Panc1 (cell line): ENCODE measurements around the gene VEGFA. TPM values are rescaled to one million over a fixed set of nuclear protein-coding genes. Genes with fewer than 3 reads are reported as not detected.
A peak's percentile ranks its signal among the peaks of the same experiment; 100 is the strongest.

Experiments
- ATAC-seq: fragments of 200-7000 bp; cut with Tn5 transposase; 2 replicates; pipeline ENCODE4 v1.9.1; 2020; ENCODE audit warnings: mild to moderate bottlenecking, moderate library complexity
- Bru-seq: library from RNA; stranded (reverse); fragments of 400-500 nt; gene quantifications from one replicate; lab custom pipeline; 2021; lab: Mats Ljungman, UMichigan
- BruChase-seq, 2 experiments: library from RNA; stranded (reverse); fragments of 400-500 nt; gene quantifications; one replicate each; lab custom pipeline; 2021; lab: Mats Ljungman, UMichigan
- BruUV-seq: library from RNA; stranded (reverse); fragments of 400-500 nt; replicated peaks from 2 replicates; lab custom pipeline; 2021; lab: Mats Ljungman, UMichigan
- CTCF ChIA-PET: fragments of 300-600 bp; sonication (Branson Sonifier 250); formaldehyde crosslinking; loops from one replicate; lab custom pipeline; 2022; ENCODE audit warnings: antibody characterized with exemption; lab: Charles Lee
- POLR2A ChIA-PET: fragments of 300-600 bp; sonication (Branson Sonifier 250); formaldehyde crosslinking; loops from one replicate; lab custom pipeline; 2022; ENCODE audit warnings: antibody characterized with exemption; lab: Charles Lee
- DNase-seq: peaks from one replicate; pipeline ENCODE4 v3.0.0-alpha.2; 2010; ENCODE audit warnings: low read depth, low spot score
- H3K27ac ChIP-seq: 2 replicates; pipeline ENCODE4 v1.5.1; 2011; ENCODE audit warnings: mild to moderate bottlenecking, low read length, inconsistent platforms
- H3K27me3 ChIP-seq: fragments of 200-500 bp; sonication (Bioruptor generic); 2 replicates; pipeline ENCODE4 v1.6.0; 2014; ENCODE audit warnings: low read length, inconsistent platforms; ENCODE audit not compliant: control insufficient read depth, insufficient read depth
- H3K36me3 ChIP-seq: fragments of 200-500 bp; sonication (Bioruptor generic); 2 replicates; pipeline ENCODE4 v1.5.1; 2014; ENCODE audit warnings: inconsistent platforms, mild to moderate bottlenecking, low read length, moderate library complexity; ENCODE audit not compliant: control insufficient read depth, insufficient read depth
- H3K4me1 ChIP-seq: 2 replicates; pipeline ENCODE4 v1.5.1; 2011; ENCODE audit warnings: inconsistent platforms, mild to moderate bottlenecking, low read length, moderate library complexity; ENCODE audit not compliant: control insufficient read depth, insufficient read depth
- H3K4me3 ChIP-seq, 2 experiments: 2 replicates each; pipeline ENCODE4 v1.5.1; 2011 to 2012; ENCODE audit warnings: low read depth in 2 of 2, low read length in 2 of 2, mild to moderate bottlenecking in 2 of 2, inconsistent platforms in 1 of 2, moderate library complexity in 1 of 2
- H3K9me3 ChIP-seq: fragments of 200-500 bp; sonication (Bioruptor generic); 2 replicates; pipeline ENCODE4 v1.5.1; 2014; ENCODE audit warnings: low read depth, mild to moderate bottlenecking, inconsistent platforms, low read length, moderate library complexity; ENCODE audit not compliant: control insufficient read depth, insufficient read depth
- CTCF ChIP-seq: fragments of 450-650 bp; IDR thresholded peaks from 2 replicates; pipeline ENCODE4 v1.5.1; 2017; ENCODE audit warnings: mild to moderate bottlenecking
- POLR2AphosphoS5 ChIP-seq: IDR thresholded peaks from 2 replicates; pipeline ENCODE4 v1.6.1; 2012; ENCODE audit warnings: mild to moderate bottlenecking, low read depth, low read length, moderate library complexity
- REST ChIP-seq, 2 experiments: IDR thresholded peaks; 2 replicates each; pipeline ENCODE4 v1.6.1; 2011 to 2012; ENCODE audit warnings: low read depth in 2 of 2, control low read depth in 1 of 2, low read length in 1 of 2, mild to moderate bottlenecking in 1 of 2, moderate library complexity in 1 of 2; ENCODE audit not compliant: insufficient read depth in 1 of 2
- SIN3A ChIP-seq: IDR thresholded peaks from 2 replicates; pipeline ENCODE4 v1.6.1; 2012; ENCODE audit warnings: low read depth, mild to moderate bottlenecking, low read length, moderate library complexity, borderline replicate concordance; ENCODE audit not compliant: insufficient read depth
- TCF7L2 ChIP-seq: IDR thresholded peaks from 2 replicates; pipeline ENCODE4 v1.6.1; 2011; ENCODE audit warnings: mild to moderate bottlenecking, low read depth, low read length, inconsistent platforms
- in situ Hi-C: cut with HindIII; loops from 2 replicates; pipeline ENCODE4 v1.10.0; 2016; ENCODE audit warnings: low sequenced_read_pairs, low pct_unique_long_range_greater_than_20kb
- intact Hi-C: fragments of 100-400 bp; cut with micrococcal nuclease; formaldehyde crosslinking; loops from one replicate; pipeline ENCODE4 v1.10.0; 2022; ENCODE audit not compliant: unreplicated experiment
- long read RNA-seq: library from polyadenylated mRNA; unstranded; transcript quantifications from one replicate; pipeline ENCODE4 v2.0.0, GENCODE V29; 2021; ENCODE audit not compliant: unreplicated experiment
- polyA plus RNA-seq: library from polyadenylated mRNA; unstranded; fragments of >200 nt; gene quantifications from one replicate; pipeline ENCODE4 v1.2.1, GENCODE V29; 2012; ENCODE audit warnings: missing spikeins; ENCODE audit not compliant: insufficient read length
- total RNA-seq: library from RNA; stranded (reverse); gene quantifications from one replicate; pipeline ENCODE4 v1.2.1, GENCODE V29; 2021; ENCODE audit not compliant: unreplicated experiment

The VEGFA gene
- total RNA-seq (98.7 TPM), Bru-seq, nascent RNA (percentile 84 among the genes with signal in this experiment), BruChase-seq, experiment 1, labeled RNA remaining after a 2-hour chase (percentile 91 among the genes with signal in this experiment), BruChase-seq, experiment 2, labeled RNA remaining after a 6-hour chase (percentile 88 among the genes with signal in this experiment)
- polyA plus RNA-seq = 118 TPM
- long read RNA-seq, transcript VEGFA-227 (6 exons, 984 nt) = major isoform, 101 of 221 reads
- long read RNA-seq, transcript VEGFA-231 (8 exons, 1,188 nt) = minor isoform, 12 of 221 reads
- long read RNA-seq, transcript VEGFA-205 (7 exons, 3,535 nt) = minor isoform, 62 of 221 reads
- long read RNA-seq, partial matches to known transcripts = 7 of 221 reads
- long read RNA-seq, other reads (novel, unspliced or antisense) = 35 of 221 reads

GRCh38 chr6:43769526-43770371 is at the start of gene VEGFA:
Gene VEGFA, plus strand, starts transcription at chr6:43770211.
- ATAC-seq (peak; percentile 71), DNase-seq (peak; percentile 64)
- peak within 1 kb of the TSS; percentile 94 to 99 for H3K4me3 ChIP-seq
- ChIA-PET CTCF (interaction anchor here (0.5 to 2.0 kb wide), 19 partner anchors 9 to 403 kb away, joined by 3 to 16 read pairs (median 5); no protein-coding TSS in a partner anchor), POLR2A (interaction anchor here (0.6 kb wide), 2 partner anchors 83 to 86 kb away, joined by 5 to 9 read pairs; no protein-coding TSS in a partner anchor)
- no peak for TF ChIP-seq REST (IDR thresholded peaks at IDR 0.05; ENCODE audit: insufficient read depth in 1 of 2, low read depth in 2 of 2, low read length in 1 of 2)
- peak; percentile 23; the same call in 1 of the 2 replicates for TF ChIP-seq SIN3A
- TF ChIP-seq CTCF = peak; percentile 99
- no peak for TF ChIP-seq TCF7L2
- TF ChIP-seq POLR2AphosphoS5 = peak; percentile 90
- H3K9me3 ChIP-seq = no peaks in the 10 kb centered on the region
- peak within 1 kb of the TSS; percentile 87 for H3K27ac ChIP-seq
- peaks cover 23% of the 10 kb centered on the region for H3K4me1 ChIP-seq
- no peaks in the 10 kb centered on the region for H3K36me3 ChIP-seq
- in situ Hi-C loops = no loop called here
- intact Hi-C loops = loop anchor here (1.0 to 5.0 kb wide), 3 partner anchors 102 to 310 kb away; no protein-coding TSS in a partner anchor
- no TSS peak for BruUV-seq
- H3K27me3 ChIP-seq = no peaks in the 10 kb centered on the region

GRCh38 chr6:43720999-43721398 is 49.0 kb upstream of the VEGFA start:
- Histone ChIP-seq H3K9me3 (no peaks in the 10 kb centered on the region), H3K27me3 (no peaks in the 10 kb centered on the region), H3K4me3 (no peak overlapping the region), H3K36me3 (no peaks in the 10 kb centered on the region), H3K4me1 (no peaks in the 10 kb centered on the region), H3K27ac (no peak overlapping the region)
- CTCF ChIA-PET = interaction anchor here (0.7 kb wide), 2 partner anchors 15 to 283 kb away, joined by 4 to 6 read pairs; no protein-coding TSS in a partner anchor
- intact Hi-C loops = no loop called here
- in situ Hi-C loops = no loop called here
- no TSS peak for BruUV-seq
- no peak for DNase-seq
- no peak for TF ChIP-seq CTCF
- TF ChIP-seq SIN3A = no peak
- no peak for TF ChIP-seq TCF7L2
- TF ChIP-seq POLR2AphosphoS5 = no peak
- TF ChIP-seq REST (IDR thresholded peaks at IDR 0.05; ENCODE audit: insufficient read depth in 1 of 2, low read depth in 2 of 2, low read length in 1 of 2) = no peak
- POLR2A ChIA-PET = interaction anchor here (0.8 kb wide), 1 partner anchor 29 kb away, joined by 3 read pairs; no protein-coding TSS in a partner anchor
- no peak for ATAC-seq
